NCI-H2227 treated with DMSO at 0.1 percent for 48 hours (cell line): ENCODE results near the gene PDE6G.
A peak's percentile ranks its signal among the peaks of the same experiment; 100 is the strongest.
"Not testable (repeated sequence)": the region's sequence is repeated elsewhere in the genome, so short reads cannot be mapped to it uniquely, and the experiment has no call there.

Experiments used
- DNase-seq: peaks from one replicate; lab custom pipeline; 2025; lab: John Stamatoyannopoulos, UW

Gene PDE6G

GRCh38 chr17:81635431-81635830 lies 20.9 kb downstream of the PDE6G start:
- no peak for DNase-seq

- DNase-seq = no peak
Observed at GRCh38 chr17:81631482-81631881, 24.9 kb downstream of the PDE6G start.

GRCh38 chr17:81630274-81630673 lies 26.1 kb downstream of the PDE6G start:
- no peak for DNase-seq

GRCh38 chr17:81621494-81622130 lies 34.7 kb downstream of the PDE6G start:
- DNase-seq = no peak

- DNase-seq = not testable (repeated sequence)
Observed at GRCh38 chr17:81618307-81618706, 38.0 kb downstream of the PDE6G start.

- no peak for DNase-seq
Observed at GRCh38 chr17:81616877-81617276, 39.5 kb downstream of the PDE6G start.

- DNase-seq = no peak
Observed at GRCh38 chr17:81615401-81615930, 40.9 kb downstream of the PDE6G start.

- no peak for DNase-seq
Observed at GRCh38 chr17:81612172-81612970, 44.0 kb downstream of the PDE6G start.

GRCh38 chr17:81609541-81610311 lies 46.6 kb downstream of the PDE6G start:
- DNase-seq = no peak

GRCh38 chr17:81608605-81609004 lies 47.7 kb downstream of the PDE6G start:
- no peak for DNase-seq

GRCh38 chr17:81608082-81608481 lies 48.3 kb downstream of the PDE6G start:
- no peak for DNase-seq

- no peak for DNase-seq
Observed at GRCh38 chr17:81607431-81607830, 48.9 kb downstream of the PDE6G start.

- no peak for DNase-seq
Observed at GRCh38 chr17:81603846-81604610, 52.3 kb downstream of the PDE6G start.

GRCh38 chr17:81601525-81602120 lies 54.7 kb downstream of the PDE6G start:
- DNase-seq = peak; percentile 40
